WTC11 (cell line): ENCODE data around the gene C4orf50. TPM values are rescaled to one million over a fixed set of nuclear protein-coding genes. Genes with fewer than 3 reads are reported as not detected.

Source experiments
- ATAC-seq: fragments of 200-7000 bp; cut with Tn5 transposase; 2 replicates; pipeline ENCODE4 v1.10.0; 2021; ENCODE audit warnings: mild to moderate bottlenecking, moderate library complexity
- CTCF ChIA-PET: fragments of 300-600 bp; sonication (Branson Sonifier 250); formaldehyde crosslinking; loops from one replicate; lab custom pipeline; 2021; ENCODE audit warnings: antibody characterized with exemption; lab: Charles Lee
- POLR2A ChIA-PET: fragments of 350-600 bp; sonication (Branson Sonifier 250); formaldehyde crosslinking; loops from one replicate; lab custom pipeline; 2021; ENCODE audit warnings: antibody characterized with exemption; lab: Charles Lee
- DNase-seq: peaks from one replicate; pipeline ENCODE4 v3.0.0; 2021; ENCODE audit warnings: low spot score
- H3K27ac Mint-ChIP-seq: 2 replicates; pipeline ENCODE4 v1.8.0; 2021; ENCODE audit warnings: mixed read lengths
- H3K27me3 Mint-ChIP-seq: 2 replicates; pipeline ENCODE4 v1.8.0; 2021; ENCODE audit warnings: low read depth, mild to moderate bottlenecking, moderate library complexity, mixed read lengths
- H3K36me3 Mint-ChIP-seq: 2 replicates; pipeline ENCODE4 v1.8.0; 2021; ENCODE audit warnings: mixed read lengths
- H3K4me1 Mint-ChIP-seq: 2 replicates; pipeline ENCODE4 v1.8.0; 2022; ENCODE audit warnings: mixed read lengths
- H3K4me3 Mint-ChIP-seq: 2 replicates; pipeline ENCODE4 v1.8.0; 2021; ENCODE audit warnings: mild to moderate bottlenecking, moderate library complexity, mixed read lengths
- H3K9me3 Mint-ChIP-seq: 2 replicates; pipeline ENCODE4 v1.8.0; 2021; ENCODE audit warnings: mixed read lengths
- ATF1 ChIP-seq: sonication (generic); formaldehyde crosslinking; IDR thresholded peaks from 2 replicates; pipeline ENCODE4 v1.8.1; 2023; ENCODE audit warnings: mild to moderate bottlenecking, moderate library complexity, missing genetic modification reagents
- CBFB ChIP-seq: sonication (generic); formaldehyde crosslinking; IDR thresholded peaks from 2 replicates; pipeline ENCODE4 v1.8.1; 2022; ENCODE audit warnings: mild to moderate bottlenecking, low read depth, missing genetic modification reagents
- CREM ChIP-seq: sonication (generic); formaldehyde crosslinking; IDR thresholded peaks from 2 replicates; pipeline ENCODE4 v1.8.1; 2022; ENCODE audit warnings: mild to moderate bottlenecking, missing genetic modification reagents, moderate library complexity
- ELF4 ChIP-seq: sonication (generic); formaldehyde crosslinking; IDR thresholded peaks from 2 replicates; pipeline ENCODE4 v1.8.1; 2022; ENCODE audit warnings: low read depth, mild to moderate bottlenecking, moderate library complexity, missing genetic modification reagents
- EMX1 ChIP-seq: fragments of 250-450 bp; sonication (Bioruptor Pico); IDR thresholded peaks from 2 replicates; pipeline ENCODE4 v1.8.0; 2021; ENCODE audit warnings: mild to moderate bottlenecking
- GABPB1 ChIP-seq: sonication (generic); formaldehyde crosslinking; IDR thresholded peaks from 2 replicates; pipeline ENCODE4 v1.8.1; 2023; ENCODE audit warnings: mild to moderate bottlenecking, missing genetic modification reagents
- HMGA2 ChIP-seq: fragments of 250-450 bp; sonication (Bioruptor Pico); IDR thresholded peaks from 2 replicates; pipeline ENCODE4 v1.4.0; 2021; ENCODE audit warnings: mild to moderate bottlenecking, moderate library complexity
- ZNF671 ChIP-seq: fragments of 250-450 bp; sonication (Bioruptor Pico); IDR thresholded peaks from 2 replicates; pipeline ENCODE4 v1.8.0; 2021; ENCODE audit warnings: mild to moderate bottlenecking
- total RNA-seq: library from RNA; stranded (reverse); gene quantifications from 3 replicates; pipeline ENCODE4 v1.2.3, GENCODE V29; 2021
- TF ChIP-seq, protein P1 (sequence below): sonication (generic); formaldehyde crosslinking; IDR thresholded peaks from 2 replicates; pipeline ENCODE4 v1.8.0; 2023; ENCODE audit warnings: mild to moderate bottlenecking, missing genetic modification reagents
- TF ChIP-seq, protein P2 (sequence below): fragments of 250-450 bp; sonication (Bioruptor Pico); IDR thresholded peaks from 2 replicates; pipeline ENCODE4 v1.9.0; 2021; ENCODE audit warnings: mild to moderate bottlenecking
- TF ChIP-seq, protein P3 (sequence below): fragments of 250-450 bp; sonication (Bioruptor Pico); conservative IDR thresholded peaks from 2 replicates; pipeline ENCODE4 v1.9.0; 2021; ENCODE audit warnings: mild to moderate bottlenecking
- TF ChIP-seq, protein P4 (sequence below): fragments of 250-450 bp; sonication (Bioruptor Pico); IDR thresholded peaks from 2 replicates; pipeline ENCODE4 v1.9.0; 2021; ENCODE audit warnings: mild to moderate bottlenecking
- TF ChIP-seq, protein P5 (sequence below): sonication (generic); formaldehyde crosslinking; IDR thresholded peaks from 2 replicates; pipeline ENCODE4 v1.8.1; 2023; ENCODE audit warnings: mild to moderate bottlenecking, missing genetic modification reagents
- TF ChIP-seq, protein P6 (sequence below): sonication (generic); formaldehyde crosslinking; IDR thresholded peaks from 2 replicates; pipeline ENCODE4 v1.8.1; 2022; ENCODE audit warnings: low read depth, mild to moderate bottlenecking, moderate library complexity, missing genetic modification reagents, borderline replicate concordance
- TF ChIP-seq, protein P7 (sequence below): sonication (generic); formaldehyde crosslinking; IDR thresholded peaks from 2 replicates; pipeline ENCODE4 v1.8.0; 2022; ENCODE audit warnings: mild to moderate bottlenecking, missing genetic modification reagents

C4orf50 gene
- total RNA-seq, 1 experiment from 2014 or later: 0.17 TPM

DNA sequence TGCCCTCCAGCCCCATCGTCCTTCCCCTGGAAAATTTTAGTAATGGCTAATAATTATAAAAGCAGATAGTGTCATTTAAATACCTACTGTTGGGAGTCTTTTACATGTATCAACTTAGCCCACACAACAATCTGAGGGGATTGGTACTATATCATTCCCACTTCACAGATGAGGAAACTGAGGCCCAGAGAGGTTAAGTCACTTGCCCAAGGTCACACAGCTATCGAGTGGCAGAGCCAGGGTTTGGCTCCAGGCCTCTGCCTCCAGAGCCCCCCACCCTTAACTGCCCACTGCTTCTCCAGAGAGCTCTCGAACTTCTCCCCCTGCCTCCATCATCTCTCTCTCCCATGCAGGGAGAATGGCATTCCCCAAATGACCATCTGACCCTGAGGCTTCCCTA, 7.4 kb downstream of the C4orf50 start:
- POLR2A ChIA-PET: no interaction called here
- TF ChIP-seq, protein P1, sequence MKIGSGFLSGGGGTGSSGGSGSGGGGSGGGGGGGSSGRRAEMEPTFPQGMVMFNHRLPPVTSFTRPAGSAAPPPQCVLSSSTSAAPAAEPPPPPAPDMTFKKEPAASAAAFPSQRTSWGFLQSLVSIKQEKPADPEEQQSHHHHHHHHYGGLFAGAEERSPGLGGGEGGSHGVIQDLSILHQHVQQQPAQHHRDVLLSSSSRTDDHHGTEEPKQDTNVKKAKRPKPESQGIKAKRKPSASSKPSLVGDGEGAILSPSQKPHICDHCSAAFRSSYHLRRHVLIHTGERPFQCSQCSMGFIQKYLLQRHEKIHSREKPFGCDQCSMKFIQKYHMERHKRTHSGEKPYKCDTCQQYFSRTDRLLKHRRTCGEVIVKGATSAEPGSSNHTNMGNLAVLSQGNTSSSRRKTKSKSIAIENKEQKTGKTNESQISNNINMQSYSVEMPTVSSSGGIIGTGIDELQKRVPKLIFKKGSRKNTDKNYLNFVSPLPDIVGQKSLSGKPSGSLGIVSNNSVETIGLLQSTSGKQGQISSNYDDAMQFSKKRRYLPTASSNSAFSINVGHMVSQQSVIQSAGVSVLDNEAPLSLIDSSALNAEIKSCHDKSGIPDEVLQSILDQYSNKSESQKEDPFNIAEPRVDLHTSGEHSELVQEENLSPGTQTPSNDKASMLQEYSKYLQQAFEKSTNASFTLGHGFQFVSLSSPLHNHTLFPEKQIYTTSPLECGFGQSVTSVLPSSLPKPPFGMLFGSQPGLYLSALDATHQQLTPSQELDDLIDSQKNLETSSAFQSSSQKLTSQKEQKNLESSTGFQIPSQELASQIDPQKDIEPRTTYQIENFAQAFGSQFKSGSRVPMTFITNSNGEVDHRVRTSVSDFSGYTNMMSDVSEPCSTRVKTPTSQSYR (CRISPR knock-in tag): no peak
- TF ChIP-seq ELF4 (CRISPR knock-in tag): no peak
- no peak for TF ChIP-seq ZNF671 (CRISPR knock-in tag)
- TF ChIP-seq HMGA2 (CRISPR knock-in tag): no peak
- TF ChIP-seq, all 79 proteins: peak for 0
- DNase-seq: no peak
- CTCF ChIA-PET: interaction anchor here (0.8 to 2.4 kb wide), 5 partner anchors 10 to 321 kb away, joined by 3 to 24 read pairs (median 5); no protein-coding TSS in a partner anchor
- H3K27ac Mint-ChIP-seq: no peak overlapping the region
- no peak overlapping the region for H3K4me3 Mint-ChIP-seq
- H3K4me1 Mint-ChIP-seq: peaks cover 23% of the 10 kb centered on the region
- H3K36me3 Mint-ChIP-seq: no peaks in the 10 kb centered on the region
- no peaks in the 10 kb centered on the region for H3K9me3 Mint-ChIP-seq
- peaks cover 32% of the 10 kb centered on the region for H3K27me3 Mint-ChIP-seq
- no peak for ATAC-seq

DNA sequence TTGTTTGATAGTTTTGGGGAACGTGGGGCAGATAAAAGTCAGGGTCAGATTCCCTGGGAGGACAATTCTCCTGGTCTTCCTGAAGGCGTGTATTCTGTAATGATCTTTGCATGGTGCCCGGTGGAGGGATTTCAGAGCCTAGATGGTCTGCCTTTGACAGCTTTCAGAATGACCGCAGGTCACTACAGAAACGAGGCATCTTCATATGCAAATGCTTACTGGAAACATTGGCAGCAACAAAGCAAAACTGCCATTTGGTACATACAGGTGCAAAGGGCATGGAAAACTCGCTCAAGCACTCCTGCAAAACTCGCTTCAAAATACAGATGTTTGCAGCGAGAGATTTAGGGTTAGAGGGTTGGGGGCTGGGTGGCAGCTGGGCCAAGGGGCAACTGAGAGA, 8.8 kb downstream of the C4orf50 start:
- Mint-ChIP-seq H3K4me3 (no peak overlapping the region), H3K4me1 (peaks cover 26% of the 10 kb centered on the region), H3K27ac (no peak overlapping the region), H3K36me3 (no peaks in the 10 kb centered on the region), H3K9me3 (no peaks in the 10 kb centered on the region), H3K27me3 (peaks cover 32% of the 10 kb centered on the region)
- ATAC-seq: no peak
- TF ChIP-seq, protein P2, sequence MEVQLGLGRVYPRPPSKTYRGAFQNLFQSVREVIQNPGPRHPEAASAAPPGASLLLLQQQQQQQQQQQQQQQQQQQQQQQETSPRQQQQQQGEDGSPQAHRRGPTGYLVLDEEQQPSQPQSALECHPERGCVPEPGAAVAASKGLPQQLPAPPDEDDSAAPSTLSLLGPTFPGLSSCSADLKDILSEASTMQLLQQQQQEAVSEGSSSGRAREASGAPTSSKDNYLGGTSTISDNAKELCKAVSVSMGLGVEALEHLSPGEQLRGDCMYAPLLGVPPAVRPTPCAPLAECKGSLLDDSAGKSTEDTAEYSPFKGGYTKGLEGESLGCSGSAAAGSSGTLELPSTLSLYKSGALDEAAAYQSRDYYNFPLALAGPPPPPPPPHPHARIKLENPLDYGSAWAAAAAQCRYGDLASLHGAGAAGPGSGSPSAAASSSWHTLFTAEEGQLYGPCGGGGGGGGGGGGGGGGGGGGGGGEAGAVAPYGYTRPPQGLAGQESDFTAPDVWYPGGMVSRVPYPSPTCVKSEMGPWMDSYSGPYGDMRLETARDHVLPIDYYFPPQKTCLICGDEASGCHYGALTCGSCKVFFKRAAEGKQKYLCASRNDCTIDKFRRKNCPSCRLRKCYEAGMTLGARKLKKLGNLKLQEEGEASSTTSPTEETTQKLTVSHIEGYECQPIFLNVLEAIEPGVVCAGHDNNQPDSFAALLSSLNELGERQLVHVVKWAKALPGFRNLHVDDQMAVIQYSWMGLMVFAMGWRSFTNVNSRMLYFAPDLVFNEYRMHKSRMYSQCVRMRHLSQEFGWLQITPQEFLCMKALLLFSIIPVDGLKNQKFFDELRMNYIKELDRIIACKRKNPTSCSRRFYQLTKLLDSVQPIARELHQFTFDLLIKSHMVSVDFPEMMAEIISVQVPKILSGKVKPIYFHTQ (CRISPR knock-in tag): no peak
- TF ChIP-seq, protein P3, sequence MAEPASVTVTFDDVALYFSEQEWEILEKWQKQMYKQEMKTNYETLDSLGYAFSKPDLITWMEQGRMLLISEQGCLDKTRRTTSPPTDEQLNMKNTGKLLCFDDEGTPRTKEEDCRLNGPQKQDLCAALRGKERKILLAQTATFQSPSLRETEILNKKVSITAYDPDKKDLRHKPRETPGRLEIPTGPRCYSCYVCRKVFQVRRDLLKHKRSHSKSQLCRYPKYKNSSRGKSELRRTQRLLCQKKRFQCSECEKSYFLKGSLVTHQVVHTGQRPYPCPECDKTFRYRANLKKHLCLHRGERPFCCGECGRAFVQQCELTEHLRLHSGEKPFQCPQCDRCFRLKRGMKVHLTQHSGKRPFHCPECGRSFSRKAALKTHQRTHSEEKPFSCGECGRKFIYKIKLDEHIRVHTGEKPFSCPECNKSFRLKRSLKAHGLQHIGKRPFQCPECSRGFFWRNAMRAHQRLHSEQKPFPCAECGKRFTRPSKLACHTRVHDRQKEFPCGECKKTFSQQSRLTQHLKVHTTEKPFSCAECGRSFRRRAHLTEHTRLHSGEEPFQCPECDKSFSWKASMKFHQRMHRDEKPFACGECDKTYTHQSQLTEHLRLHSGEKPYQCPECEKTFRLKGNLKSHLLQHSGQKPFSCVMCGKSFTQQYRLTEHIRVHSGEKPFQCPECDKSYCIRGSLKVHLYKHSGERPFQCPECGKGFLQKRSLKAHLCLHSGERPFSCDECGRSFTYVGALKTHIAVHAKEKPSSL (CRISPR knock-in tag): no peak
- TF ChIP-seq, protein P4, sequence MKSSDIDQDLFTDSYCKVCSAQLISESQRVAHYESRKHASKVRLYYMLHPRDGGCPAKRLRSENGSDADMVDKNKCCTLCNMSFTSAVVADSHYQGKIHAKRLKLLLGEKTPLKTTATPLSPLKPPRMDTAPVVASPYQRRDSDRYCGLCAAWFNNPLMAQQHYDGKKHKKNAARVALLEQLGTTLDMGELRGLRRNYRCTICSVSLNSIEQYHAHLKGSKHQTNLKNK: no peak
- TF ChIP-seq CBFB (CRISPR knock-in tag) (no peak), EMX1 (CRISPR knock-in tag) (no peak), GABPB1 (CRISPR knock-in tag) (no peak), ATF1 (no peak), CREM (no peak)
- TF ChIP-seq, protein P5, sequence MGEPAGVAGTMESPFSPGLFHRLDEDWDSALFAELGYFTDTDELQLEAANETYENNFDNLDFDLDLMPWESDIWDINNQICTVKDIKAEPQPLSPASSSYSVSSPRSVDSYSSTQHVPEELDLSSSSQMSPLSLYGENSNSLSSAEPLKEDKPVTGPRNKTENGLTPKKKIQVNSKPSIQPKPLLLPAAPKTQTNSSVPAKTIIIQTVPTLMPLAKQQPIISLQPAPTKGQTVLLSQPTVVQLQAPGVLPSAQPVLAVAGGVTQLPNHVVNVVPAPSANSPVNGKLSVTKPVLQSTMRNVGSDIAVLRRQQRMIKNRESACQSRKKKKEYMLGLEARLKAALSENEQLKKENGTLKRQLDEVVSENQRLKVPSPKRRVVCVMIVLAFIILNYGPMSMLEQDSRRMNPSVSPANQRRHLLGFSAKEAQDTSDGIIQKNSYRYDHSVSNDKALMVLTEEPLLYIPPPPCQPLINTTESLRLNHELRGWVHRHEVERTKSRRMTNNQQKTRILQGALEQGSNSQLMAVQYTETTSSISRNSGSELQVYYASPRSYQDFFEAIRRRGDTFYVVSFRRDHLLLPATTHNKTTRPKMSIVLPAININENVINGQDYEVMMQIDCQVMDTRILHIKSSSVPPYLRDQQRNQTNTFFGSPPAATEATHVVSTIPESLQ (CRISPR knock-in tag): no peak
- TF ChIP-seq, protein P6, sequence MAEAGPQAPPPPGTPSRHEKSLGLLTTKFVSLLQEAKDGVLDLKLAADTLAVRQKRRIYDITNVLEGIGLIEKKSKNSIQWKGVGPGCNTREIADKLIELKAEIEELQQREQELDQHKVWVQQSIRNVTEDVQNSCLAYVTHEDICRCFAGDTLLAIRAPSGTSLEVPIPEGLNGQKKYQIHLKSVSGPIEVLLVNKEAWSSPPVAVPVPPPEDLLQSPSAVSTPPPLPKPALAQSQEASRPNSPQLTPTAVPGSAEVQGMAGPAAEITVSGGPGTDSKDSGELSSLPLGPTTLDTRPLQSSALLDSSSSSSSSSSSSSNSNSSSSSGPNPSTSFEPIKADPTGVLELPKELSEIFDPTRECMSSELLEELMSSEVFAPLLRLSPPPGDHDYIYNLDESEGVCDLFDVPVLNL (CRISPR knock-in tag): no peak
- TF ChIP-seq, protein P7, sequence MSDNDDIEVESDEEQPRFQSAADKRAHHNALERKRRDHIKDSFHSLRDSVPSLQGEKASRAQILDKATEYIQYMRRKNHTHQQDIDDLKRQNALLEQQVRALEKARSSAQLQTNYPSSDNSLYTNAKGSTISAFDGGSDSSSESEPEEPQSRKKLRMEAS: no peak
- ChIA-PET POLR2A (no interaction called here), CTCF (interaction anchor here (0.7 to 2.7 kb wide), 9 partner anchors 10 to 323 kb away, joined by 3 to 23 read pairs (median 5); no protein-coding TSS in a partner anchor)
- DNase-seq: peak; percentile 4
